Measurements from ENCODE around the gene MAT1A. TPM values are rescaled to one million over a fixed set of nuclear protein-coding genes. Genes with fewer than 3 reads are reported as not detected.

The MAT1A gene
- total and polyA plus RNA-seq, 2 of the 8 experiments (the other 6 are each of a cell fraction or from before 2014, with no cell fraction given), result 4.1 to 6.4 TPM

DNA sequence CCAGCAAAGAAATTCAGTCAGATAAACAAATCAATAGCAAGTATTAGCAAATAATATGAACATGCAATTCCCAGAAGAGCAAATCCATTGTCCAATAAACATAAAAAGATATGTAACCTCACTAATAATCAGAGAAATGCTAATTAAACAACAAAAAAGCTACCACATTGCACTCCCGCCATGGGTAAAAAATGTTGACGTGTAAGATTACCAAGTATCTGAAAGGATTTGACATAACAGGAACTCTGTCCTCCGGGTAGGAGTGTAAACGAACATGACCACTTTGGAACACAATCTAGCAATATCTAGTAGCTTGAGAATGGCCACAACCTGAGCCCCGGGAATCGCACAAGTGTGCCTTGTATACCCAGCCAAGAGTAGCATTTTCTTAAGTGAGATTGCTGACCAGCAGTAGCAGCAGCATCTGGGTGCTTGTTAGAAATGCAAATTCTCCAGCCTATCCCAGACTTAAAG is 35.5 kb upstream of the MAT1A start:
- POLR2A ChIA-PET (ENCODE audit: partially characterized antibody), result no interaction called here

More for the DNA sequence above, 35.5 kb upstream of the MAT1A start:
- no peak overlapping the region for H3K4ac ChIP-seq (replicated peaks; ENCODE audit: insufficient read length, low read depth, low read length)
- no peak overlapping the region for H2BK120ac ChIP-seq (replicated peaks; ENCODE audit: low read depth, low read length)
- no peak overlapping the region for H2AFZ ChIP-seq (ENCODE audit: low read length)
- H3K14ac ChIP-seq (ENCODE audit: insufficient read length), result no peak overlapping the region
- H3K9me3 ChIP-seq (ENCODE audit: insufficient read depth in 2 of 2, low read depth in 1 of 2, low read length in 1 of 2), result no peaks in the 10 kb centered on the region
- H3K23ac ChIP-seq (ENCODE audit: insufficient read length), result no peak overlapping the region
- no peaks in the 10 kb centered on the region for H3K79me1 ChIP-seq (ENCODE audit: low read depth, low read length)
- H3K4me2 ChIP-seq (ENCODE audit: insufficient read depth in 1 of 2, low read depth in 2 of 2, low read length in 2 of 2), result no peak overlapping the region
- FAIRE-seq (no peak), DNase-seq (ENCODE audit: low read depth in 1 of 2, low spot score in 2 of 2) (no peak)
- WGBS, 2 experiments (ENCODE audit: extremely low coverage in 1 of 2, insufficient coverage in 1 of 2, insufficient read length in 1 of 2, insufficient replicate concordance in 2 of 2, low coverage in 1 of 2, low lambda C conversion rate in 2 of 2, missing lambda C conversion rate in 1 of 2), result 86% methylated on average over 6 of the region's 6 CpGs; no CpG with 5 or more reads in 1 of the 2 experiments
- TF ChIP-seq KDM4A (IDR thresholded peaks at IDR 0.05; ENCODE audit: low read depth, low read length, severe bottlenecking), result no peak
- no peak for TF ChIP-seq CBX8 (IDR thresholded peaks at IDR 0.05; ENCODE audit: borderline replicate concordance, low read depth, low read length)
- TF ChIP-seq, protein P1, sequence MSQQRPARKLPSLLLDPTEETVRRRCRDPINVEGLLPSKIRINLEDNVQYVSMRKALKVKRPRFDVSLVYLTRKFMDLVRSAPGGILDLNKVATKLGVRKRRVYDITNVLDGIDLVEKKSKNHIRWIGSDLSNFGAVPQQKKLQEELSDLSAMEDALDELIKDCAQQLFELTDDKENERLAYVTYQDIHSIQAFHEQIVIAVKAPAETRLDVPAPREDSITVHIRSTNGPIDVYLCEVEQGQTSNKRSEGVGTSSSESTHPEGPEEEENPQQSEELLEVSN (IDR thresholded peaks at IDR 0.05), result no peak
- TF ChIP-seq NANOG (IDR thresholded peaks at IDR 0.05; ENCODE audit: insufficient read depth, low read depth, low read length, poor library complexity, severe bottlenecking), result no peak
- no peak overlapping the region for H3K27ac ChIP-seq (ENCODE audit: low read depth, low read length)
- no peaks in the 10 kb centered on the region for H4K20me1 ChIP-seq (replicated peaks in 1 of 2; ENCODE audit: control insufficient read depth in 1 of 2, insufficient read depth in 2 of 2, low read length in 2 of 2)
- H3K4me1 ChIP-seq (replicated peaks in 1 of 4; ENCODE audit: control insufficient read depth in 3 of 4, insufficient read depth in 4 of 4, low read length in 3 of 4), result no peaks in the 10 kb centered on the region
- no peak overlapping the region for H4K5ac ChIP-seq (ENCODE audit: insufficient read length, low read depth, low read length)
- H3K36me3 ChIP-seq (ENCODE audit: control insufficient read depth in 2 of 4, insufficient read depth in 4 of 4, low read length in 3 of 4), result no peaks in the 10 kb centered on the region
- no peak overlapping the region for H2BK20ac ChIP-seq (ENCODE audit: low read length)
- H2BK5ac ChIP-seq (ENCODE audit: low read depth, low read length), result no peak overlapping the region
- H2BK12ac ChIP-seq (ENCODE audit: low read depth, low read length), result no peak overlapping the region
- H3K18ac ChIP-seq (ENCODE audit: extremely low read depth, low read length), result no peak overlapping the region
- no peak overlapping the region for H2AK5ac ChIP-seq (ENCODE audit: low read depth, low read length)
- H3K23me2 ChIP-seq (ENCODE audit: low read depth, low read length), result no peaks in the 10 kb centered on the region
- no peaks in the 10 kb centered on the region for H3K27me3 ChIP-seq (replicated peaks in 1 of 4; ENCODE audit: control insufficient read depth in 3 of 4, extremely low read depth in 1 of 4, insufficient read depth in 3 of 4, low read length in 3 of 4)
- H3K4me3 ChIP-seq (ENCODE audit: extremely low read depth in 1 of 4, insufficient read depth in 2 of 4, low read depth in 3 of 4, low read length in 4 of 4), result no peak overlapping the region
- H3K56ac ChIP-seq (replicated peaks; ENCODE audit: insufficient read length, low read depth, low read length), result no peak overlapping the region
- H3K79me2 ChIP-seq (ENCODE audit: control insufficient read depth in 1 of 2, insufficient read depth in 2 of 2, low read length in 2 of 2), result no peaks in the 10 kb centered on the region
- H2BK15ac ChIP-seq (ENCODE audit: low read length), result no peak overlapping the region
- no peak overlapping the region for H4K8ac ChIP-seq (ENCODE audit: extremely low read depth, insufficient read depth, low read length)
- H3K9ac ChIP-seq (replicated peaks in 1 of 4; ENCODE audit: extremely low read depth in 1 of 4, low read depth in 3 of 4, low read length in 3 of 4), result no peak overlapping the region
- CTCF ChIA-PET (ENCODE audit: partially characterized antibody), result interaction anchor here (0.6 to 0.8 kb wide), 2 partner anchors 17 to 53 kb away, joined by 3 to 4 read pairs; no protein-coding TSS in a partner anchor
- H4K91ac ChIP-seq (replicated peaks; ENCODE audit: insufficient read length, low read length), result no peak overlapping the region
